Mesothelial cell of epicardium (in vitro differentiated cells): ENCODE data around the gene TMEM109. TPM values are rescaled to one million over a fixed set of nuclear protein-coding genes. Genes with fewer than 3 reads are reported as not detected.

Experiments
- DNase-seq, 2 experiments: peaks; one replicate each; pipeline ENCODE4 v3.0.0; 2021; ENCODE audit warnings: low spot score in 2 of 2; ENCODE audit not compliant: unreplicated experiment in 2 of 2
- H3K27ac Mint-ChIP-seq: 2 replicates; pipeline ENCODE4 v1.8.0; 2021; ENCODE audit warnings: mixed read lengths
- H3K27me3 Mint-ChIP-seq: 2 replicates; pipeline ENCODE4 v1.8.0; 2021; ENCODE audit warnings: low read depth, mixed read lengths
- H3K36me3 Mint-ChIP-seq: 2 replicates; pipeline ENCODE4 v1.8.0; 2021; ENCODE audit warnings: mixed read lengths
- H3K4me1 Mint-ChIP-seq: 2 replicates; pipeline ENCODE4 v1.8.0; 2021; ENCODE audit warnings: mixed read lengths
- H3K4me3 Mint-ChIP-seq: 2 replicates; pipeline ENCODE4 v1.8.0; 2021; ENCODE audit warnings: mild to moderate bottlenecking, moderate library complexity, mixed read lengths
- H3K9me3 Mint-ChIP-seq: 2 replicates; pipeline ENCODE4 v1.8.0; 2021; ENCODE audit warnings: mixed read lengths
- total RNA-seq: library from RNA; stranded (reverse); gene quantifications from 3 replicates; pipeline ENCODE4 v1.2.1, GENCODE V29; 2021
- TF ChIP-seq, protein P1 (sequence below): fragments of 200-600 bp; sonication (generic); IDR thresholded peaks from one replicate; pipeline ENCODE4 v1.5.0; 2021; ENCODE audit warnings: antibody characterized with exemption; ENCODE audit not compliant: unreplicated experiment

Gene TMEM109
- total RNA-seq, 1 donor from 2014 or later: 56.8 TPM

DNA sequence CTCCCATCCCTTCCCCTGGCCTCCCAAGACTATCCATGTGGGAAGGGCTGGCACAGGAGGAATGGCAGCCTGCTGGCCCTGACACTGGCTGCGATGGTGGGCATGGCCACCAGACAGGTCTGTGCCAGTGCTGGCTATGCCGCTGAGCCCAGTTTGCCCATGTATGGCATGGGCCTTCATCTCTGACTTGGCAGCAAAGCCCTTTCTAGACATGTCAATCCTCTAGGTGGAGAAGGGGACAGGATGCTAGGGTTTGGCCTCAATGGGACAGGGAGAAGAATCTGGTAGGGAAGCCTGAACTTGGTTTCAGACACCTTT, 37.8 kb upstream of the TMEM109 start:
- Mint-ChIP-seq H3K27ac (no peak overlapping the region), H3K36me3 (peaks cover 2% of the 10 kb centered on the region), H3K27me3 (no peaks in the 10 kb centered on the region), H3K9me3 (no peaks in the 10 kb centered on the region), H3K4me1 (peaks cover 2% of the 10 kb centered on the region), H3K4me3 (no peak overlapping the region)
- TF ChIP-seq, protein P1, sequence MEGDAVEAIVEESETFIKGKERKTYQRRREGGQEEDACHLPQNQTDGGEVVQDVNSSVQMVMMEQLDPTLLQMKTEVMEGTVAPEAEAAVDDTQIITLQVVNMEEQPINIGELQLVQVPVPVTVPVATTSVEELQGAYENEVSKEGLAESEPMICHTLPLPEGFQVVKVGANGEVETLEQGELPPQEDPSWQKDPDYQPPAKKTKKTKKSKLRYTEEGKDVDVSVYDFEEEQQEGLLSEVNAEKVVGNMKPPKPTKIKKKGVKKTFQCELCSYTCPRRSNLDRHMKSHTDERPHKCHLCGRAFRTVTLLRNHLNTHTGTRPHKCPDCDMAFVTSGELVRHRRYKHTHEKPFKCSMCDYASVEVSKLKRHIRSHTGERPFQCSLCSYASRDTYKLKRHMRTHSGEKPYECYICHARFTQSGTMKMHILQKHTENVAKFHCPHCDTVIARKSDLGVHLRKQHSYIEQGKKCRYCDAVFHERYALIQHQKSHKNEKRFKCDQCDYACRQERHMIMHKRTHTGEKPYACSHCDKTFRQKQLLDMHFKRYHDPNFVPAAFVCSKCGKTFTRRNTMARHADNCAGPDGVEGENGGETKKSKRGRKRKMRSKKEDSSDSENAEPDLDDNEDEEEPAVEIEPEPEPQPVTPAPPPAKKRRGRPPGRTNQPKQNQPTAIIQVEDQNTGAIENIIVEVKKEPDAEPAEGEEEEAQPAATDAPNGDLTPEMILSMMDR: no peak
- DNase-seq: peak in 1 of 2 experiments; percentile 13

DNA sequence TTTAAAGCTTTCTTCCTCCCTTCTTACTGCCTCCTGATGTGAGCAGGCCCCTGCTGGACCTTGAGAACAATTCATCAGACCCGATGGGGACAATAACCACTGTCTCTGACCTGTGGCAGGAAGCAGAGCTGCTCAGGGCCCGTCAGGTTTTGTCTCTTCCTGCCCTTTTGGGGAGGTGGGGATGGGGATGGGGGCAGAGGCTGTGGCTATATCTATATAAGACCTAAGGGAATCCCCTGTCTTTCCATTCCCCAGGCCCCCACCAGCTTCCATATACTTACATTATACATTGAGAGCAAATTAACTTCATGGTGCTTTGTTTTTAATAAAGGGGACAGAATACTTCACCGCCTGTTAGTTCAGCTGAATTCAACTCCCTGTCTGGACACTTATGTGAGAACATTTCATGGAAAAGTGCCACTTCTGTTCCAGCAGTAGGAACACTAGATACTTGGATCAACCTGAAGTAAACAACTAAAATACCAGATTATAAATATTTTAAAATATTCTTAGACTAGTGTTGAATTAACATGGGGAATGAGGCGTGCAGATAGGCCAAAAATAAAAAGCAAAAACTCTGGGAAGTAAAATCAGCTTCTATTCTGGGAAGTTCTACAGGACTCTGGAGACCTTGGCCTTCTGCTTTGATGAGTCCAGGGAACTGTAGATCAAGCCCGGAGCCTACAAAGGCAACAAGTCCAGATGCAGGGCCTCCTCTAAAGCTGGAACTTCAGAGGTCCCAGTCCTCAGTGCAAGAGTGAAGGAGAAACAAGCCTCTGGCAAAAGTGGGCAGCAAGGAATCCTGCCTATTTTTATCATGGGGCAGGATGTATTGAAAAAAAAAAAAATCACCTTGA, 35.5 kb upstream of the TMEM109 start:
- Mint-ChIP-seq H3K27ac (no peak overlapping the region), H3K4me3 (no peak overlapping the region), H3K36me3 (peaks cover 11% of the 10 kb centered on the region), H3K4me1 (no peaks in the 10 kb centered on the region), H3K9me3 (no peaks in the 10 kb centered on the region), H3K27me3 (no peaks in the 10 kb centered on the region)
- no peak for DNase-seq
- TF ChIP-seq, protein P1: no peak

DNA sequence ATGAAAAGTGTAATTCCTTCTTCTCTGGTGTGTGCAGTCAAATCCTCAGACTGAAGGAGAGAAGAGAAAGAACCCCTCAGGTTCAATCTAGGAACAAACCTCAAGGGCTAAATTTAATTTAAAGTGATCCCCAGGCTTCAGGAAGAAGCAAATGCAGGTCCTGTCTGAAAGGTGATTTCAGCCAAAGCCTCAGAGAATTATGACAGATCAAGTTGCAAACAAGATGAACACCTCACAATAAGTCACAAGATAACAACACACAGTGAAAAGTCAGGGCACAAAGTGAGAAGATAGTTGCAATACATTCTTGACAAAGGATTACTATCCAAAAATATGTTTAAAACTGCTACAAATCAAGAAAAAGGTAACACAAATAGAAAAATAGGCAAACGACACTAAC, 34.9 kb upstream of the TMEM109 start:
- H3K36me3 Mint-ChIP-seq: peaks cover 11% of the 10 kb centered on the region
- no peaks in the 10 kb centered on the region for H3K27me3 Mint-ChIP-seq
- H3K4me1 Mint-ChIP-seq: no peaks in the 10 kb centered on the region
- H3K9me3 Mint-ChIP-seq: no peaks in the 10 kb centered on the region
- H3K27ac Mint-ChIP-seq: no peak overlapping the region
- DNase-seq: no peak
- no peak overlapping the region for H3K4me3 Mint-ChIP-seq
- TF ChIP-seq, protein P1: no peak

DNA sequence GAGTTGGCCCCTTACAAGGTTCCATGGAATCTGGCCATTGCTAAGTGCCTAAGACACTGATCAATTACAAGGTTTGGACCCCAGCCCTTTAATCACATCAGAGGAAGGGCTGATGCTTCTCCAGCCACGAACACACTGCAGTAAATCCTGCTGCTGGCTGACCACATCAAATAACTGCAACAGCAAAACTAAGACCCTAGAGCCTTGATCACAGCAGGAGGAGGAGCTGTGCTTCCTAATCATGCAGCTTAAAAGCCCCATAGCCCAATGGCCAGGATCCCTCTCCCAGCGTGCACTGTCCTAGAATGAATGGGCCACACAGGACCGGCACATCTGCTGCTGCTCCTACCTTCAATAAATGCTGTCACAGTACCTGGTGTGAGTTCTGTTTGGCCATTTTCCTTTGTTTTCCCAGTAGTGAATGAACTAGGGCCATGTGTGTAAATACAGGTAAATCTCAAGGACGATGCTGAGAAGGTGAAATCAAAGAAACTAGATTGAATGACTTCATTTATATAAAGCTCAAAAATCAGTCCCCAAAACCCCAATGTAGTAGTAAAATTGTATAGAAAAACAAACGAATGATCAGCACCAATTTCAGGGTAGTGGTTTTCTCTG, 33.9 kb upstream of the TMEM109 start:
- Mint-ChIP-seq H3K27ac (no peak overlapping the region), H3K9me3 (no peaks in the 10 kb centered on the region), H3K4me3 (no peak overlapping the region), H3K36me3 (peaks cover 14% of the 10 kb centered on the region), H3K4me1 (no peaks in the 10 kb centered on the region), H3K27me3 (no peaks in the 10 kb centered on the region)
- no peak for DNase-seq
- TF ChIP-seq, protein P1: no peak

DNA sequence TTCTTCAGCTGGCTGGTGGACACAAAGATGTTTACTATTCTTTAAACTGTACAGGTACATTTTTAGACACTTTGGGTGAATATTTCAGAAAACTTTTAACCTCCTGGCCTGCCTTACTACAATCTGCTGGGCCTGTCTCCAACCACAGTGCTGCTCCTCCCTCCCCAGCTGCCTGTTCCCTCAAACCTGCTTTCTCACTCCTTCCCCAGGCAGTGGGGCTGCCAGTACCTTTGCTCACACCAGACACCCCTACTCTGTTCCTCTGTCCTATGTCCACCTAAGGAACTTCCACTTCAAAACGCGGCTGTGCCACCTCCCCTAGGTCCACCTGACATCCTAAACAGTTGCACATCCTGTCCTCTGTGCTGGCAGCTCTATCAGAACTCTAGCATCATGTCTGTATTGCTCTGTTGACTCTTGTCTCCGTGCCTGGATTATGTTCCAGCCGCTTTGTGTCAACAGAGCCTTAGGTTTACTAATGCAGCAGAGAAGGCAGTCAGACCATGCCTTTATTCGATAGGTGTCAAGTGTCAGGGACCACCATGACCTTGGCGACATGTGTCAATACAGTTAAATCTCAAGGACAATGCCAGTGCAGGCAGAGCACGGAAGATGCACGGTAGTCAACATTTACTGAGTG, 33.2 kb upstream of the TMEM109 start:
- no peak overlapping the region for H3K4me3 Mint-ChIP-seq
- TF ChIP-seq, protein P1: no peak
- H3K27ac Mint-ChIP-seq: no peak overlapping the region
- no peaks in the 10 kb centered on the region for H3K27me3 Mint-ChIP-seq
- DNase-seq: no peak
- H3K36me3 Mint-ChIP-seq: peaks cover 17% of the 10 kb centered on the region
- no peaks in the 10 kb centered on the region for H3K4me1 Mint-ChIP-seq
- no peaks in the 10 kb centered on the region for H3K9me3 Mint-ChIP-seq
